ENCODE data around the gene ARID1B.

The ARID1B gene

DNA sequence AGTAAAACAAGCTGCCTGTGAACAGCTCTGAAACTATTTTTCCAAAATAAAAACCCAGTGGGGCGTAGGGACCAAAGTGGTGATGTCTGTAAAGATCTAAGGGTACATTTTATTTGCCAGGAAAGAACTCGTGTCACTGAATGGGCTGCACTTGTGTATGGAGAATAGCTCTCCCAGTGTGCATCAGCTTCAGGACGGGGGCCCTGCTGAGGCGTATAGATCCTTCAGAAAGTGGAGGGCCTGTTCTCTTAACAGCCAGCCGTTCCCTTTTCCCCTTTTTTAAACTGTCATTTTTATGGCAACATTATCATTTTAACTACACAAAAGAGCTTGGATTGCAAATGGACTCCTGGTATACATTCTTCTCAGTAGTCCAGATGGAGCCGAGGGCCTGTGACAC, 408.8 kb downstream of the ARID1B start:
- DNase-seq (ENCODE audit: low spot score), result no peak

DNA sequence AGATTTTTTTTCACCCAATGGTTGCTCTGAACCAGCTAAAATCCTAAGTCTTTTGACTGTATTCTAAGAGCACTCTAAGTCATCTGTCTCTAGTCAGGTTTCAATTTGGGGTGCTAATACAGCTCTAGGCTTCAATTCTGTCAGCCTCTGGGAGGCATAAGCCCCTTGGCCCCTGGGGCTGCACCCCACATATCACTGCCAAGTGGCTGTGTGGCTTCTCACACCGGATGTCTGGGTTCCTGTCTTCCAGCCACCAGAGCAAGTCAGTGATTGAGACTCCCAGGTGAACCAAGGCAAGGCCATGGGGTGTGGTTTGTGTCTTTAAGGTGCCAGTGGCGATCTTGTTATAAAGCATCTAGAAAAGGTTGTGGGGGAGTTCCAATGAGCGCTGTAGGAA, 409.6 kb downstream of the ARID1B start:
- DNase-seq (ENCODE audit: low spot score), result no peak

DNA sequence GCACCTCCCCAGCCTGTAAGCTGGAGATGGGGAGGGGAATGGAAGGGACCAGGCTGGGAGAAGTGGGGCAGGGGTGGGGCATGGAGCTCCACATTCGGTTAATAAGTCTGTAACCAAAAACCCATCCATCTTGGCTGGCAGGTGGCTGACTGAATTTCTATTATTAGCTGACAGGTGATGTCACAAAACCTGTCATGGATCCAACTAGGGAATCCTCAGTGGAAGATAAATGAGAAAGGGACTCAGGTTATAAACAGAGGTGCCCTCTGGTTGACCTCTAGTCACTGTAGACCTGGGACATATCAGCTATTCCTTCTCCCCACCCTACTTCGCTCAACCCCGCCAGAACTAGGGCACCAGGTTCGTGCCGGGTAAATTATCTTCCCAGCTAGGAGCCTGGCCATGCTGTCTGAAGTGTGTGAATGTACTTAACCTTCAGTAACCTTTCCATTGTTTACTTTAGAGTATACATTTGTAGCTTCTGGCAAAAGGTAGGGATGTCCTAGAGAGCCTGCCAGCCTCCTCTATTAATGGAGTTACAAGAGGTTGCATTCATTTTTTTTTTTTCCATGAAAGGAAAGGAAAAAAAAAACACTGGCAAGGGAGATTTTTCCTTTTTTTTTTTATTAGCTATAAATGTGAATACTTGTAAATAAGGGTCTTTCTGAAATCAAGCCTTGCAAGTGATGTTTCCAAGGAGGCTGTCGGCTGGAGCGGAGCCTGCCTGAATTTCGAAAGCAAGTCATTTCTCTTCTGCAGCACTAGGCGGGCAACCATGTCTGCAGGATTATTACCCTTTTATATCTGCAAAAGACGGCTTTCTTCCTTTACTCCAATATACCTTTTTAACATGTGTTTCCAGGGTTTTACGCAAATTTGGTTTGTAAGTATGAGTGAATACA, 410.3 kb downstream of the ARID1B start:
- DNase-seq (ENCODE audit: low spot score), result no peak

DNA sequence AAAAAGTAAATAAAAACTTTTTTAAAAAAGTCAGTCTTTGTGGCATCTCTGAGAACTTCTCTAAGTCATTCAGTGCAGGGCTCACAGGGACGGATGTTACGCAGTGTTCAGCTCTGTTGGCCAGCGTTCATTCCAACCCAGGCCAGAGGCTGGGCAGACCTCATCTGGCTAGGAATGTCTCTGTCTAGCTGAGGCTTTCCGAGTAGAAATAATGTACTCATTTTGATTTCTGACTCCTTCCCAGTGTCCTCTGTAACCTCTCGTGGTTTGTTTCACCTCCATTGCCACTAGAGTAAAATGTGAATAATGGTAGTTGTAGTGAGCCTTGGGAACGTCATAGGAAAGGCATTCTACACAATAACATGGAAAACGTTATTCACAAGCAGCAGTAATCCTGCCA, 411.0 kb downstream of the ARID1B start:
- DNase-seq (ENCODE audit: low spot score), result no peak

DNA sequence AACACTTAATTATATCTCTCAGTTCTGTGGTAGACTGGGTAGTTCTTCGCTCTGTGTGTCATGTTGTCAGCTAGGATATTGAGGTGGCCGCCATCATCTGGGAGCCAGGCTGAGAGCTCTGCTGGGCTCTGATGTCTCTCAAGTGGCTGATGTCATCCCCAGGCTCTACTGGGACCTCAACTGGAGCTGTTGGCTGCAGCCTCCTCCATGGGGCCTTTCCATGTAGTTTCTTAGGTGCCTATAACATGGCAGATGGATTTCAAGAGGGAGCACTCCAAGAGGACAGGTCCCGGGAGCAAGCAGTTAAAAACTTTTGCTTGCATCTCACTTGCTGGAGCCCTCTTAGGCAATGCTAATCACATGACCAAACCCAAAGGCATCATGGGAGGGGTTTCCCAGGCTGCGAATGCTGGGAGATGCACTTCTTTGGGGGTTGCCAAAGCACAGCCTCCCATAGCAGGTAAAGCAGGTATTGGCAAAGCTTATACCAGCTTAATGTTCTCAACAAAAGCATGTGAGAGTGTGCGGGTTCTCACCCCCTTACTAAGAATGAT, 416.3 kb downstream of the ARID1B start:
- DNase-seq (ENCODE audit: low spot score), result no peak

DNA sequence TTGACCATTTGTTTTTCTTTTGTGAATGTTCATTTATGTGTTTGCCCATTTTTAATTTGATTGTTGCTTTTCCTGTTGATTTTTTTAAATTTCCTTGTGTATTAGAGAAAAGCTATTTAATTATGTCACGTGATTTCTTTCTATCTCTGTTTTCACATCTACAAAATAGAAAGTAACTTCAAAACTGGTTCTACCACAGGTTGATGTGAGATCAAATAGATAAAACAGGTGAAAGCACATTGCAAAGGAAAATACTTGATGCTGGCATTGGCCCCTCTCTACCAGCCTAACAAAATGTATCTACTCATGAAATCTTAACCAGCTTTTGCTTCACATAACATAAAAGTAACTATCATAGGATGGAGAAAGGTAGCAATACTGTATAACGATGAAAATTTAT, 416.9 kb downstream of the ARID1B start:
- DNase-seq (ENCODE audit: low spot score), result no peak

DNA sequence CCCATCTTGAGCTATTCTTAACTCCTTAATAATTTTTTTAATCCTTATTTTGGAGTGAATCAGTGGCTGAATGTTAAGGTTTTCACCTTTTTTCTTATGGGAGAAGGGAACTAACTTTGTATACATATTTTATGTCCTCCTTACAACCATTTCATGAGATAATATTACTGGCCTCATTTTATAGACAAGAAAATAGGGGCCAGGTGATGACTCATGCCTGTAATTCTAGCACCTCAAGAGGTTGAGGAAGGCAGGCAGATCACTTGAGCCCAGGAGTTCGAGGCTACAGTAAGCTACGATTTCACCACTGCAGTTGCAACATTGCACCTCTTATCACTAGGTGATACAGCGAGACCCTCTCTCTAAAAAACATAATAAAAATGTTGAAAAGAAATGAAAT, 417.5 kb downstream of the ARID1B start:
- no peak for DNase-seq (ENCODE audit: low spot score)

DNA sequence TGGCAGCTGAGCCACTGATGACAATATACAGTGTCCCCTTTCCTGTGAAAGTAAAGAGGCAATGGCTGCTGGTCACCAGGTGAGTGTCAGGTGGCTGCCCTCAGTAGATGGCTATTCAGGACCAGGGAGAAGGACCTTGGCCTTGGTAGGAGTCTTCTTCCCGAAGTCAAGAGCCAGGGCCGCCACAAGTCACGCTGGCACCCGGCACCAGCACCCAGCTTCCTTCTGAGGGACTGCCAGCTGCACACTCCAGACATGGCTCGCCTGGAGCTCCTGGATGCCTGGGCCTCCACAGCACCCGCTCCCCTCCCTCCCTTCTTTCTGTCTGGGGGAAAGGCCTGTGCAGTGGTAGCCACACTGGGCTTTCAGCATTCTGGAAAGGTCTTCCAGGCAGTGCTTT, 419.2 kb downstream of the ARID1B start:
- DNase-seq (ENCODE audit: low spot score), result no peak

DNA sequence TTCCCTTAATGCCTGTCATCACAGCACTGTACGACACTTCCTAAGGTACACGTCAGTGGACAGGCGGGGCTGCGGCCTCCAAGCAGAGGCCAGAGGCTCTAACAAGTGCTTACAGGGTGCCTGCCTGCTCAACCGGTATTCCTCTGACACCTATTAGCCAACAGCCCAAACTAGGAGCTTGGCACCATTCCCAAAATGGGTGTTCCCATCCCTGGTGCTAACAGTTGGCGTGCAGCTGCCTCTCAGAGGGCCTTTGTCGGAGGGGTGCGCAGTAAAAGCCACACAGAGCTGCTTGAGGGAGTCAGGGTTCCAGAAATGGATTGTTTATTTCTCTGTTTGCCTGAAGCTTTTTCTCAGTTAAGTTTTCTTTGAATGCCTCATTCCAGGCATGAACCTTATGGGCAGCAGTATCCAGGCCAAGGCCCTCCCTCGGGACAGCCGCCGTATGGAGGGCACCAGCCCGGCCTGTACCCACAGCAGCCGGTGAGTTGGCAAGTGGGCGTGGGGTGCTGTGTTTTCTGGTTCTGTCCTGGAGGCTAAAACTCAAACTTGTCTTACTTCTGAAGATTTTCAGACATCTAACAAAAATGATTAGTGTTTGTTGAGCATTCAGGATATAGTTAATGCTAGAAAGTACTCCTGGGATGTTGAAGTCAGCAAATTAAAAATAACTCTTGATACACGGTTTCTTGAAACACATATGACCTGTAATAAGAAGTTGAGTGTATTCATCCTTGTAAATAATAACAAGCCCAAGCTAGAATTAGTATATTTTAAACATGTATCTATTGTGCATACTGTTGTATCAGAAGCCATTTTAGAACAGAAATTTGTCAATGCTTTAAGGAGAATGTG, 421.5 kb downstream of the ARID1B start:
- DNase-seq (ENCODE audit: low spot score), result peak; percentile 63

DNA sequence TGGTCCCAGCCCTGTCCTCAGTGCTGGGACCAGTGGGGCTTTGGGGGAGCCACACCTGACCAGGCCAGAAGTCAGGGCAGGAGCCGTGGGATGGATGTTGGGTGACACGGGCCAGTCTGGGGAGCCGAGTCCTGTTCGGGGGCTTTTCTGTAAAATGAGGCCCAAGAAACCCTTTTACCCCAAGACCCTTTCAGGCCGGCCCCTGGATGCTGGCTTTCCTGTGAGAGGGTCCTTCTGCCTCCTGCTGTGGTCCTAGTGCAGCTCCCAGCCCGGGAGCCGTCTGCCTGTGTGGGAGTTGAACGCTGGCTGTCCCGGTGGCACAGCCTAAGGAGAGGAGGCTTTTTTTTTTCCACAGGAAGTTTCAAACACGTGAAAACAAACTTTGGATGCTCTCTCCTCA, 422.9 kb downstream of the ARID1B start:
- no peak for DNase-seq (ENCODE audit: low spot score)

DNA sequence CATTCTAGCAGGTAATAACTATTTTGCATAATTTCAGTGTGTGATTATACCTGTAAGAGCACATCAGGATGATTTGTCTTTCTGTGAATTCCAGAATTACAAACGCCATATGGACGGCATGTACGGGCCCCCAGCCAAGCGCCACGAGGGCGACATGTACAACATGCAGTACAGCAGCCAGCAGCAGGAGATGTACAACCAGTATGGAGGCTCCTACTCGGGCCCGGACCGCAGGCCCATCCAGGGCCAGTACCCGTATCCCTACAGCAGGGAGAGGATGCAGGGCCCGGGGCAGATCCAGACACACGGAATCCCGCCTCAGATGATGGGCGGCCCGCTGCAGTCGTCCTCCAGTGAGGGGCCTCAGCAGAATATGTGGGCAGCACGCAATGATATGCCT, 423.4 kb downstream of the ARID1B start:
- no peak for DNase-seq (ENCODE audit: low spot score)

DNA sequence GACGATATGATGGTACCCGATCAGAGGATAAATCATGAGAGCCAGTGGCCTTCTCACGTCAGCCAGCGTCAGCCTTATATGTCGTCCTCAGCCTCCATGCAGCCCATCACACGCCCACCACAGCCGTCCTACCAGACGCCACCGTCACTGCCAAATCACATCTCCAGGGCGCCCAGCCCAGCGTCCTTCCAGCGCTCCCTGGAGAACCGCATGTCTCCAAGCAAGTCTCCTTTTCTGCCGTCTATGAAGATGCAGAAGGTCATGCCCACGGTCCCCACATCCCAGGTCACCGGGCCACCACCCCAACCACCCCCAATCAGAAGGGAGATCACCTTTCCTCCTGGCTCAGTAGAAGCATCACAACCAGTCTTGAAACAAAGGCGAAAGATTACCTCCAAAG, 423.9 kb downstream of the ARID1B start:
- no peak for DNase-seq (ENCODE audit: low spot score)

DNA sequence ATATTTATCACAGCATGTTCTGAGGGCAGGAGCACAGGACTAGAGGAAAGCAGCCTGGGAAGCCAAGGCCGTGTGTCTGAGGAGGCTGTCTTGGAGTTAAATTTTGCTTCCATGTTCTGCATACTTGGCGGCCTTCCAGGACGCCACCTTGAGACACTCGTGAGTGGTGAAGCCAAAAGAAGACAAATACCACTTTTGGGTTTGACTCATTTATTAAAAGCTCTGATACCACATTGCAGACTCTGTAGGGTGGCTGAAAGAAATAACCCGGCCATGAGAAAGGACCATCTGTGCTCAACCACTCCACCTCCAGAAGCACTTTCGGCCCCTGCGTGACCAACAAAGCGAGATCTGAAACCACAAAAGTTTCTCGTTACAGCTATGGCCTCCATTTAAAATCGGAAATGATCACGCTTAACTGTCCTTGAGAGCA, 426.1 kb downstream of the ARID1B start:
- no peak for DNase-seq (ENCODE audit: low spot score)

DNA sequence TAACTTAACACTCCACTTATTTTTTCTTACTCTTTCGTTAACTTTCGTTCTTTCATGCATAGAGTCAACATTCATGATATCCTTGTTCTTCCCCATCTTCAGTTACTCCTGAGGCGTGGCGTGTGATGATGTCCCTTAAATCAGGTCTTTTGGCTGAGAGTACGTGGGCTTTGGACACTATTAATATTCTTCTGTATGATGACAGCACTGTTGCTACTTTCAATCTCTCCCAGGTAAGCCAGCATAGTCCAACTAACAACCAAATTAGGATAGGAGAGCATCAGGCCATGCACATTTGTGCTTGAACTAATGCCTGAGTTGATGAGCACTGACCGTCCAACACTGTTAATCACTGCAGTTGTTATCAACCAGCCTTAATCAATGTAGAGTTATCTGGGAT, 426.6 kb downstream of the ARID1B start:
- DNase-seq (ENCODE audit: low spot score), result no peak

DNA sequence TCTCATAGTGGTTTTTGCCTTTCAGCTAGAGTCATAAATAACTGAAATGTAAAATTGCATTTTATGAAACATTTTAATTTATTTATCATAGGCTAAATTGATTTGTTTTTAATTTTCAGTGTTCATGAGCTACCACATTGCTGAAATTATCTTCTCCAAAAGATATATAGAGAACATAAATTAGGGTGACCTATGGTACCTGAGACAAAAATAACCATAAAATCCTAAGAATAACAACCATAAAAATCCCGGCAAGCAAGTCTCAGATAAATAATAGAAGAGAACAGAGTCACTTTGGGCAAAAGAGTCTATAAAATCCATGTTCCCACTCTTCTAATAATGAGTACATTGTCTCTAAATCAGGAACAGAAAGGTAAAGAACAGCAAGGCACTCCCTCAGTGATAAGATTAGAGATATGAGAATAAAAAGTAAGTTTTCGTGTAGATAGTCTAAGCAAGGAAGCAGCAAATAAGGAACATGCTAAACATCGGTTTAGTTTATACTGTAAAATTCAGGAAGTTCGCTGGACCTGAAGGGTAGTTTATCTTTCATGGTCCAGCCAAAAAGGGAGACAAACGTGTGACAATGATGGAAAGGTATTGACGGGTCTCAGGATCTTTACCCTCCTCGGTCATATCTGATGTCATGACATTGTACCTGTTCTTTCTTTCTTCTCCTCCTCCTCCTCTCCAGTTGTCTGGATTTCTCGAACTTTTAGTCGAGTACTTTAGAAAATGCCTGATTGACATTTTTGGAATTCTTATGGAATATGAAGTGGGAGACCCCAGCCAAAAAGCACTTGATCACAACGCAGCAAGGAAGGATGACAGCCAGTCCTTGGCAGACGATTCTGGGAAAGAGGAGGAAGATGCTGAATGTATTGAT, 428.5 kb downstream of the ARID1B start:
- DNase-seq (ENCODE audit: low spot score), result no peak

DNA sequence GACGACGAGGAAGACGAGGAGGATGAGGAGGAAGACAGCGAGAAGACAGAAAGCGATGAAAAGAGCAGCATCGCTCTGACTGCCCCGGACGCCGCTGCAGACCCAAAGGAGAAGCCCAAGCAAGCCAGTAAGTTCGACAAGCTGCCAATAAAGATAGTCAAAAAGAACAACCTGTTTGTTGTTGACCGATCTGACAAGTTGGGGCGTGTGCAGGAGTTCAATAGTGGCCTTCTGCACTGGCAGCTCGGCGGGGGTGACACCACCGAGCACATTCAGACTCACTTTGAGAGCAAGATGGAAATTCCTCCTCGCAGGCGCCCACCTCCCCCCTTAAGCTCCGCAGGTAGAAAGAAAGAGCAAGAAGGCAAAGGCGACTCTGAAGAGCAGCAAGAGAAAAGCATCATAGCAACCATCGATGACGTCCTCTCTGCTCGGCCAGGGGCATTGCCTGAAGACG, 429.2 kb downstream of the ARID1B start:
- no peak for DNase-seq (ENCODE audit: low spot score)

DNA sequence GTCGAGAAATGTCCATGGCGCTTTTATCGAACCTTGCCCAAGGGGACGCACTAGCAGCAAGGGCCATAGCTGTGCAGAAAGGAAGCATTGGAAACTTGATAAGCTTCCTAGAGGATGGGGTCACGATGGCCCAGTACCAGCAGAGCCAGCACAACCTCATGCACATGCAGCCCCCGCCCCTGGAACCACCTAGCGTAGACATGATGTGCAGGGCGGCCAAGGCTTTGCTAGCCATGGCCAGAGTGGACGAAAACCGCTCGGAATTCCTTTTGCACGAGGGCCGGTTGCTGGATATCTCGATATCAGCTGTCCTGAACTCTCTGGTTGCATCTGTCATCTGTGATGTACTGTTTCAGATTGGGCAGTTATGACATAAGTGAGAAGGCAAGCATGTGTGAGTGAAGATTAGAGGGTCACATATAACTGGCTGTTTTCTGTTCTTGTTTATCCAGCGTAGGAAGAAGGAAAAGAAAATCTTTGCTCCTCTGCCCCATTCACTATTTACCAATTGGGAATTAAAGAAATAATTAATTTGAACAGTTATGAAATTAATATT, 430.4 kb downstream of the ARID1B start:
- DNase-seq (ENCODE audit: low spot score), result no peak

DNA sequence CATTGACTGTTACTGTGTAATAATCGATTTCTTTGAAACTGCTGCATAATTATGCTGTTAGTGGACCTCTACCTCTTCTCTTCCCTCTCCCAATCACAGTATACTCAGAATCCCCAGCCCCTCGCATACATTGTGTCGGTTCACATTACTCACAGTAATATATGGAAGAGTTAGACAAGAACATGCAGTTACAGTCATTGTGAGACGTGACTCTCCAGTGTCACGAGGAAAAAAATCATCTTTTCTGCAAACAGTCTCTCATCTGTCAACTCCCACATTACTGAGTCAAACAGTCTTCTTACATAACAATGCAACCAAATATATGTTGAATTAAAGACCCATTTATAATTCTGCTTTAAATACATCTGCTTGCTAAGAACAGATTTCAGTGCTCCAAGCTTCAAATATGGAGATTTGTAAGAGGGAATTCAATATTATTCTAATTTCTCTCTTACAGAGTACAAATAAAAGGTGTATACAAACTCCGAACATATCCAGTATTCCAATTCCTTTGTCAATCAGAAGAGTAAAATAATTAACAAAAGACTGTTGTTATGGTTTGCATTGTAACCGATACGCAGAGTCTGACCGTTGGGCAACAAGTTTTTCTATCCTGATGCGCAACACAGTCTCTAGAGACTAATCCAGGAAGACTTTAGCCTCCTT, 432.8 kb downstream of the ARID1B start:
- no peak for DNase-seq (ENCODE audit: low spot score)

DNA sequence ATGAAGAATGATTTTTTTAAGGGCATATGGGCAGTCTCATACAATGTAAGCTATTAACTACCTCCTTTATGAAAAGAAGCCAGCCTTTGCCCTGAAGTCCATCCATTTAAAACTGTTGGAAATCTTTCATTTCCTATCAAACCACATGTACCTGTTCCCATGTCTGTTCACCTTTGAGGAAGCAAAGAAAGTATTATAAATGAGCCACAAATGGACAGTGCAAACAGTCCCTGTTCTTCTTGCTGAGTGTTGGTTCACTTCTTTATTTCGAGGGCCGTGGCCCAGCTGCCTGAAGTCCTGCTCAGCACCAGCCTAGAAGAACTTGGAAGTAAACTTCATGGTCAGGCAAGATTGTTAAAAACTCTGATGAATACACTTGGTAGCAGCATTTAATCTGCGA, 433.8 kb downstream of the ARID1B start:
- DNase-seq (ENCODE audit: low spot score), result no peak

DNA sequence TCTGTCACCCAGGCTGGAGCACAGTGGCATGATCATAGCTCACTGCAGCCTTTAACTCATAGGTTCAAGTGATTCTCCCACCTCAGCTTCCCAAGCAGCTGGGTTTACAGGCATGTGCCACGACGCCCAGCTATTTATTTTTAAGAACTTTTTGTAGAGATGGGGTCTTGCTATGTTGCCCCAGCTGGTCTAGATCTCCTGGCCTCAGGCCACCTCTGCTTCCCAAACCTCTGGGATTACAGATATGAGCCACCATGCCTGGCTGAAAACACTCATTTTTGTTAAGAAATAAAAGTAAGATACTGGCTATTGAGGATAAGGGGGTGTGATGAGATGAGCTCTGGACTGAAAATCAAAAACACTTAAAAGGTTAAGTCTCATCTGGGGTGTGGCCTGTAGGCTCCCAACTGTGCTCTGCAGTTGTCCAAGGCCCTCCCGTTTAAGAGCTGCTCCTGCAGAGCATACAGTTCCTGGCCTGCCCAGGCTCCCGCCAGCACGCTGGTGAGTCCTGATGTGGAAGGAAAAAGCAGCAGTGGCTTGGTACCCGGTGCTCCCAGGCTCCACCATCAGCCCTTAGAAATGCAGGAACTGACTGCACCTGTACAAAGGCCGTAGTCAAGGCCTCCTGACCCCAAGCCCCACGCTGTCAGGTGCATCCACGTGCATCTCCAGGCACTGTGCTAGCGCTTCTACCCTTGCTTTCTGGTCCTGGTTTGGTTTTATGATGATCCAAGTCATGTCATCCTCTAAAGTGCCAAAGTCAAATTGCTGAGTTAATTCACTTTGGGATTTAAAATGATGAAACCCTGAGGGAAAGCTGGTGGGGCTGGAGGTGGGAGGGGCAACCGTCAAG, 434.7 kb downstream of the ARID1B start:
- no peak for DNase-seq (ENCODE audit: low spot score)
